ENCODE measurements around the gene THSD4. TPM values are rescaled to one million over a fixed set of nuclear protein-coding genes. Genes with fewer than 3 reads are reported as not detected.
"Not testable (repeated sequence)": the region's sequence is repeated elsewhere in the genome, so short reads cannot be mapped to it uniquely, and the experiment has no call there.

THSD4 gene
- total RNA-seq, 4 donors from 2014 or later, result 39.4 to 232 (median 127) TPM

DNA sequence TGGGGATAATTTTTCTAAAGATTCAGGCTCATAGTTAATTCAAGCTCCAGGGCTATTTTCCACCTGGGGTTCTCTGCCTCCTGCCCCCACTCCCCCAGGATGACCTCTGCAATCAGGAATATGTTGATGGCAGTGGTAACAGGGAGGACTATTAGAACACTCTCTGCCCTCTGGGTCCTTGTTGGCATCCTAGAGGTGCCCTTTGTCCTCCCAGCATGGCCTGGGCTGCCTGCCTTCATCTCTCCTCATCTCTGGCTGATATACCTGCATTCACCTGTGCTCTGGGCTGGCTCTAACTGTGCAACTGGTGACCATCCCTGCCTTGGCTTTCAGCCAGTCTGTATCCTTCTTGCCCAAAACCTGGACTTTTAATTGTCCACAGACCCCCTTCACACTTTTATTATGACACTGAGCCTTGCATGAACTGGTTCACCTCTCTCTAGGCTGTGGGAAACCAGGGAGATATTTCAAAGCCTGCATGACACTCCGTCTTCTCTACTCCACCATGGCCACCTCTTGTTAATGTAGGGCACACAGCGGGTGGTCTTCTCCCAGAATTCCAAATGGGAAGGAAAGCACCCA lies 199.8 kb downstream of the THSD4 start:
- no peaks in the 10 kb centered on the region for H3K36me3 ChIP-seq
- H3K27ac ChIP-seq, result no peak overlapping the region
- intact Hi-C loops (cut with DNase I), result no loop called here
- no peaks in the 10 kb centered on the region for H3K9me3 ChIP-seq
- no peaks in the 10 kb centered on the region for H3K4me1 ChIP-seq
- H3K27me3 ChIP-seq, result no peaks in the 10 kb centered on the region
- TF ChIP-seq, protein P1, sequence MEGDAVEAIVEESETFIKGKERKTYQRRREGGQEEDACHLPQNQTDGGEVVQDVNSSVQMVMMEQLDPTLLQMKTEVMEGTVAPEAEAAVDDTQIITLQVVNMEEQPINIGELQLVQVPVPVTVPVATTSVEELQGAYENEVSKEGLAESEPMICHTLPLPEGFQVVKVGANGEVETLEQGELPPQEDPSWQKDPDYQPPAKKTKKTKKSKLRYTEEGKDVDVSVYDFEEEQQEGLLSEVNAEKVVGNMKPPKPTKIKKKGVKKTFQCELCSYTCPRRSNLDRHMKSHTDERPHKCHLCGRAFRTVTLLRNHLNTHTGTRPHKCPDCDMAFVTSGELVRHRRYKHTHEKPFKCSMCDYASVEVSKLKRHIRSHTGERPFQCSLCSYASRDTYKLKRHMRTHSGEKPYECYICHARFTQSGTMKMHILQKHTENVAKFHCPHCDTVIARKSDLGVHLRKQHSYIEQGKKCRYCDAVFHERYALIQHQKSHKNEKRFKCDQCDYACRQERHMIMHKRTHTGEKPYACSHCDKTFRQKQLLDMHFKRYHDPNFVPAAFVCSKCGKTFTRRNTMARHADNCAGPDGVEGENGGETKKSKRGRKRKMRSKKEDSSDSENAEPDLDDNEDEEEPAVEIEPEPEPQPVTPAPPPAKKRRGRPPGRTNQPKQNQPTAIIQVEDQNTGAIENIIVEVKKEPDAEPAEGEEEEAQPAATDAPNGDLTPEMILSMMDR (IDR thresholded peaks at IDR 0.05), result no peak
- TF ChIP-seq POLR2A (IDR thresholded peaks at IDR 0.05), result no peak
- no peak for DNase-seq
- H3K4me3 ChIP-seq, result no peak overlapping the region
- 85% methylated on average over 2 of the region's 2 CpGs for WGBS, 2 donors

DNA sequence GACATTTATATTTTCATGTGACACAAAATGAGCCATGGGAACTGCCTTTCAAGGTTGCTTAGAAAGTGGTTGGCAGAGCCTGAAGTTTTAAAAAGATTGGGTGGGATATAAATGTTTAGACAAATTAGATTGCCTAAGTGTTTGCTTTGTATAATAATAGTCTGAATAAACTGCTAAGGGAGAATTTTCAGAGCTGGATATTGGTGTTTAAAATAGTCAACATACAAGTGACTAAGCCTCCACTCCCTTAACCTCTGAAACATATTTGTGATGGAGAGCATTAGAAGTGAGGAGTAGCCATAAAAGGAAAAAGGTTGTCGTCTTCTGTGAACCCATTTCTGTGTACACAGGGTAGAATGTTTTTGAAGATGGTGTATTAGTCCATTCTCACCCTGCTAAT lies 201.6 kb downstream of the THSD4 start:
- H3K27me3 ChIP-seq, result no peaks in the 10 kb centered on the region
- no peaks in the 10 kb centered on the region for H3K4me1 ChIP-seq
- H3K27ac ChIP-seq, result peak overlapping the region in 1 of 4 donors; percentile 6
- no peak for DNase-seq
- no peaks in the 10 kb centered on the region for H3K36me3 ChIP-seq
- H3K4me3 ChIP-seq, result no peak overlapping the region
- 62 to 90% methylated on average over 1 of the region's 1 CpG for WGBS, 2 donors
- TF ChIP-seq, protein P1 (IDR thresholded peaks at IDR 0.05), result no peak
- no peak for TF ChIP-seq POLR2A (IDR thresholded peaks at IDR 0.05)
- intact Hi-C loops (cut with DNase I), result no loop called here
- no peaks in the 10 kb centered on the region for H3K9me3 ChIP-seq

DNA sequence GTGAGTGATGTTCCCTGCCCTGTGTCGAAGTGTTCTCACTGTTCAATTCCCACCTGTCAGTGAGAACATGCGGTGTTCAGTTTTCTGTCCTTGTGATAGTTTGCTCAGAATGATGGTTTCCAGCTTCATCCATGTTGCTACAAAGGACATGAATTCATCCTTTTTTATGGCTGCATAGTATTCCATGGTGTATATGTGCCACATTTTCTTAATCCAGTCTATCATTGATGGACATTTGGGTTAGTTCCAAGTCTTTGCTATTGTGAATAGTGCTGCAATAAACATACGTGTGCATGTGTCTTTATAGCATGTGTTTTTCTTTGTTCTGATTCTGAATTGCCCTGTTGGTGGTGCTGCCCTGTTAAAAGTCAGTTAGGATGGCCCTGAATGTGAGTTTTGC lies 204.2 kb downstream of the THSD4 start:
- H3K36me3 ChIP-seq; H3K4me1 ChIP-seq; DNase-seq; intact Hi-C loops (cut with DNase I); H3K4me3 ChIP-seq; H3K27me3 ChIP-seq; H3K9me3 ChIP-seq; H3K27ac ChIP-seq: not testable (repeated sequence)
- WGBS, 2 donors, result 100% methylated on average over 2 of the region's 3 CpGs

DNA sequence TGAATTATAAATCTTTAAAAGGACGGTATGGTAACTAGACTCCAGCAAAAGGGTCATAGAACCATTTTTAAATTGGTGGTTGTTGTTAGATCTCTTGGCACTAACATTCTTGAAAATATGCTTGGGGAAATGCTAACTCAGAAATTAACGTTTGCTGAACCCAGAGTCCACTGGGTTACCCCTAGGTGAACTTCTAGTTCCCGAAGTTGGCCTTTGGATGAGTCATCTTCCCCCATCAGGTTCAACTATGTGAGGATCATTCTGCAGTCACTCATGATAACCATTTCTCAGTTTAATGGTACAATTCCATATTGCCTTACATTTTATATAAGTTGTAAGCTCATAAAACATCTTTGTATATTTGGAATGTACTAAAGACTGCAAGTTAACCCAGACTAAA lies 204.7 kb downstream of the THSD4 start:
- no peak overlapping the region for H3K27ac ChIP-seq
- no peak overlapping the region for H3K4me3 ChIP-seq
- H3K27me3 ChIP-seq, result no peaks in the 10 kb centered on the region
- no peaks in the 10 kb centered on the region for H3K4me1 ChIP-seq
- intact Hi-C loops (cut with DNase I), result no loop called here
- DNase-seq, result no peak
- H3K9me3 ChIP-seq, result no peaks in the 10 kb centered on the region
- TF ChIP-seq, protein P1 (IDR thresholded peaks at IDR 0.05), result no peak
- TF ChIP-seq POLR2A (IDR thresholded peaks at IDR 0.05), result no peak
- 77 to 87% methylated on average over 3 of the region's 3 CpGs for WGBS, 2 donors
- no peaks in the 10 kb centered on the region for H3K36me3 ChIP-seq

DNA sequence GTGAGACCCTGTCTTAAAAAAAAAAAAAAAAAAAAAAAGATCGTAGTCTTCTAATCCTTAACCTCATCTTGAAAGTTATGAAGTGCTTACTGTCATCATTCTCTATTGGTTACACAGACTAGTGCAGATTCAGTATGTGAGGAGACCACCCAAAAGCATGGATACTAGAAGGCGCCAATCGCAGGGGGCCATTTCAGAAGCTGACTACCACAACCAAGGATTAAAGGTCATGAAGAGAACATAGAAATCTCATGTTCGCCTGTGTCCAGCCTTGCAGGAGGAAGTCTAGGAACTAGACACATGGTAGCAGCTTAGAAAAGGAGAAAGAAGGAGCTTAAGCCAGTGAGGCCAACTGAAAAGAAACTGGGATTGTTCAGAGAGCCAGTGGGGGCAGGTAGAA lies 207.8 kb downstream of the THSD4 start:
- Histone ChIP-seq H3K4me1 (peaks cover 0 to 11% (median 0%) of the 10 kb centered on the region in 3 donors), H3K9me3 (no peaks in the 10 kb centered on the region), H3K4me3 (no peak overlapping the region), H3K27me3 (no peaks in the 10 kb centered on the region), H3K36me3 (no peaks in the 10 kb centered on the region), H3K27ac (no peak overlapping the region)
- no peak for DNase-seq
- TF ChIP-seq, protein P1 (IDR thresholded peaks at IDR 0.05), result no peak
- no peak for TF ChIP-seq POLR2A (IDR thresholded peaks at IDR 0.05)
- 77 to 87% methylated on average over 4 of the region's 4 CpGs for WGBS, 2 donors
- intact Hi-C loops (cut with DNase I), result no loop called here

DNA sequence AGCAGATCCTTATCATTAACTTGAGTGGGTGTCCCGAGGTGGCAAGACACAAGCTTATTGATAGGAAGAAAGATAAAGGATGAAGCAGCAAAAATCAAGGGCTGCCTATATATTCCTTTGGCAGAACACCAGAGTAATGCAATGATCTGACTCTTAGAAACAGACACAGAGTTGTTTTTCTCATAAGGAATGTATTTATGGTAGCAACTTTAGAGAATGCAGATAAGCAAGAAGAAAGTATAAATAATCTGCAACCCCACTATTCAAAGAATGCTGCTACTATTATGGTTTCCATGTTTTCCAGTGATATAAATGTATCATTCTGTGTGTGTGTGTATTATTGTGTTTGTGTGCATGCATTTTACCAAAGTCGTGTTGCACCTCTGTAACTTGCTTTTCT lies 208.3 kb downstream of the THSD4 start:
- TF ChIP-seq, protein P1 (IDR thresholded peaks at IDR 0.05), result no peak
- TF ChIP-seq POLR2A (IDR thresholded peaks at IDR 0.05), result no peak
- intact Hi-C loops (cut with DNase I), result no loop called here
- DNase-seq, result no peak
- H3K27me3 ChIP-seq, result no peaks in the 10 kb centered on the region
- no peaks in the 10 kb centered on the region for H3K36me3 ChIP-seq
- no peak overlapping the region for H3K27ac ChIP-seq
- 72 to 78% methylated on average over 2 of the region's 2 CpGs for WGBS, 2 donors
- no peak overlapping the region for H3K4me3 ChIP-seq
- H3K4me1 ChIP-seq, result peaks cover 0 to 16% (median 0%) of the 10 kb centered on the region in 3 donors
- H3K9me3 ChIP-seq, result no peaks in the 10 kb centered on the region
